HG03095 (cell line): ENCODE results near the gene MXD3.
"Not testable (repeated sequence)": the region's sequence is repeated elsewhere in the genome, so short reads cannot be mapped to it uniquely, and the experiment has no call there.

ENCODE experiments used
- ATAC-seq: cut with Tn5 transposase; IDR thresholded peaks from one replicate; pipeline ENCODE4 v1.9.1; 2021; ENCODE audit warnings: moderate library complexity; ENCODE audit not compliant: unreplicated experiment

MXD3 gene

GRCh38 chr5:177343777-177344176 lies 32.1 kb upstream of the MXD3 start:
- no peak for ATAC-seq

- ATAC-seq: not testable (repeated sequence)
Measured at GRCh38 chr5:177343000-177343399, 31.3 kb upstream of the MXD3 start.

- ATAC-seq: no peak
Measured at GRCh38 chr5:177339107-177339638, 27.5 kb upstream of the MXD3 start.

GRCh38 chr5:177338251-177339106 lies 26.8 kb upstream of the MXD3 start:
- ATAC-seq: no peak

- ATAC-seq: no peak
Measured at GRCh38 chr5:177336603-177337494, 25.2 kb upstream of the MXD3 start.

- ATAC-seq: no peak
Measured at GRCh38 chr5:177336112-177336511, 24.4 kb upstream of the MXD3 start.

- no peak for ATAC-seq
Measured at GRCh38 chr5:177335701-177336065, 24.0 kb upstream of the MXD3 start.

GRCh38 chr5:177334781-177335700 lies 23.3 kb upstream of the MXD3 start:
- no peak for ATAC-seq

- no peak for ATAC-seq
Measured at GRCh38 chr5:177334155-177334551, 22.5 kb upstream of the MXD3 start.

GRCh38 chr5:177333420-177334154 lies 21.9 kb upstream of the MXD3 start:
- no peak for ATAC-seq

GRCh38 chr5:177332896-177333260 lies 21.2 kb upstream of the MXD3 start:
- ATAC-seq: no peak

GRCh38 chr5:177332031-177332895 lies 20.6 kb upstream of the MXD3 start:
- no peak for ATAC-seq

GRCh38 chr5:177330991-177331842 lies 19.5 kb upstream of the MXD3 start:
- no peak for ATAC-seq

- no peak for ATAC-seq
Measured at GRCh38 chr5:177329883-177330282, 18.2 kb upstream of the MXD3 start.

- no peak for ATAC-seq
Measured at GRCh38 chr5:177328545-177329231, 17.0 kb upstream of the MXD3 start.

GRCh38 chr5:177327539-177328522 lies 16.1 kb upstream of the MXD3 start:
- no peak for ATAC-seq
